Stomach (tissue), 9 donors: ENCODE measurements around the gene SLC16A6. TPM values are rescaled to one million over a fixed set of nuclear protein-coding genes. Genes with fewer than 3 reads are reported as not detected.

Experiments used
- DNase-seq, 2 donors: peaks; one replicate each; pipeline versions ENCODE4 v3.0.0 to v3.0.0-alpha.2; 2013 to 2019
- H3K27ac ChIP-seq, 5 donors: fragments of 200-600 bp in 4 of 5; sonication (generic) in 4 of 5; one replicate each; pipeline ENCODE4 v1.5.1; 2013 to 2019; ENCODE audit warnings: mild to moderate bottlenecking in 1 of 5, moderate library complexity in 1 of 5
- H3K27me3 ChIP-seq, 3 donors: fragments of 200-600 bp; sonication (generic); one replicate each; pipeline ENCODE4 v1.5.1; 2017 to 2019; ENCODE audit warnings: mixed run types in 1 of 3
- H3K36me3 ChIP-seq, 4 donors: fragments of 200-600 bp; sonication (generic); 1 replicate in 3 of 4; 2 replicates in 1 of 4; pipeline ENCODE4 v1.5.1; 2016 to 2019
- H3K4me1 ChIP-seq, 4 donors: fragments of 200-600 bp; sonication (generic); one replicate each; pipeline ENCODE4 v1.5.1; 2016 to 2019
- H3K4me3 ChIP-seq, 4 donors: fragments of 200-600 bp; sonication (generic) in 3 of 4; one replicate each; pipeline ENCODE4 v1.5.1; 2016 to 2019; ENCODE audit warnings: mild to moderate bottlenecking in 1 of 4
- H3K9me3 ChIP-seq, 4 donors: fragments of 200-600 bp; sonication (generic); one replicate each; pipeline ENCODE4 v1.5.1; 2016 to 2019
- CTCF ChIP-seq, 7 experiments: fragments of 450-650 bp in 4 of 7; fragments of 200-600 bp in 3 of 7; sonication (generic) in 3 of 7; IDR thresholded peaks; one replicate each; pipeline ENCODE4 v1.5.1; 2016 to 2019; ENCODE audit warnings: antibody characterized with exemption in 7 of 7, control low read depth in 2 of 7, mild to moderate bottlenecking in 1 of 7
- EP300 ChIP-seq: sonication (generic); formaldehyde crosslinking; IDR thresholded peaks from one replicate; pipeline ENCODE4 v1.6.1; 2017; ENCODE audit warnings: antibody characterized with exemption
- POLR2A ChIP-seq, 4 donors: fragments of 450-650 bp; IDR thresholded peaks; one replicate each; pipeline ENCODE4 v1.6.1; 2016; ENCODE audit warnings: antibody characterized with exemption in 4 of 4, control low read depth in 2 of 4, mild to moderate bottlenecking in 1 of 4, moderate library complexity in 1 of 4
- POLR2AphosphoS5 ChIP-seq, 3 donors: sonication (generic); formaldehyde crosslinking; IDR thresholded peaks; one replicate each; pipeline ENCODE4 v1.6.1; 2016; ENCODE audit warnings: antibody characterized with exemption in 3 of 3
- WGBS, 5 donors: extraction: QIAGEN DNeasy Blood & Tissue Kit in 3 of 5; methylation state at CpG; one replicate each; pipeline versions ENCODE4 v1.1.5 to v1.1.7; 2013 to 2018; 5-methylcytosine and 5-hydroxymethylcytosine counted together
- intact Hi-C: fragments of 100-400 bp; cut with DNase I; formaldehyde crosslinking; loops from one replicate; pipeline ENCODE4 v1.15.1; 2023; ENCODE audit warnings: low total_unique reads
- polyA plus RNA-seq, 3 donors: library from polyadenylated mRNA; stranded (reverse); fragments of 200-250 nt; gene quantifications; one replicate each; pipeline ENCODE4 v1.2.3, GENCODE V29; 2013
- total RNA-seq, 5 donors: library from RNA; depleted of rRNA; stranded (reverse); fragments of >200 nt; gene quantifications; one replicate each; pipeline versions ENCODE4 v1.1.0 to v1.2.3, GENCODE V29; 2014 to 2016
- donor health status: healthy with polysubstance abuse.
- donor health status: Bipolar disorder and iron deficiency.
- donor health status: healthy.

Gene SLC16A6
- total and polyA plus RNA-seq, 8 donors = 0.37 to 0.92 (median 0.80) TPM; not detected in 5

- WGBS, 5 donors = 78 to 83% (median 81%) methylated on average over 10 of the region's 10 CpGs
- no peak for TF ChIP-seq POLR2AphosphoS5 (IDR thresholded peaks at IDR 0.05)
- TF ChIP-seq EP300 = no peak
- TF ChIP-seq CTCF (IDR thresholded peaks at IDR 0.05) = no peak
- no peak for TF ChIP-seq POLR2A (IDR thresholded peaks at IDR 0.05)
- Histone ChIP-seq H3K4me1 (peaks cover 0 to 10% (median 0%) of the 10 kb centered on the region in 4 donors), H3K36me3 (no peaks in the 10 kb centered on the region), H3K27ac (no peak overlapping the region), H3K4me3 (no peak overlapping the region), H3K27me3 (no peaks in the 10 kb centered on the region), H3K9me3 (no peaks in the 10 kb centered on the region)
- intact Hi-C loops = no loop called here
- DNase-seq = no peak
Measured at GRCh38 chr17:68302066-68302564, 11.2 kb upstream of the SLC16A6 start.

- intact Hi-C loops = no loop called here
- WGBS, 5 donors = 52 to 75% (median 69%) methylated on average over 9 of the region's 9 CpGs
Measured at GRCh38 chr17:68301438-68301959, 10.6 kb upstream of the SLC16A6 start.

GRCh38 chr17:68299817-68300216 lies 8.9 kb upstream of the SLC16A6 start:
- no peak overlapping the region for H3K27ac ChIP-seq
- intact Hi-C loops = no loop called here

More at GRCh38 chr17:68301438-68301959, 10.6 kb upstream of the SLC16A6 start:
- Histone ChIP-seq H3K27me3 (no peaks in the 10 kb centered on the region), H3K4me1 (peaks cover 0 to 16% (median 0%) of the 10 kb centered on the region in 4 donors), H3K9me3 (no peaks in the 10 kb centered on the region), H3K27ac (no peak overlapping the region), H3K36me3 (no peaks in the 10 kb centered on the region), H3K4me3 (no peak overlapping the region)
- TF ChIP-seq CTCF (IDR thresholded peaks at IDR 0.05) (no peak), EP300 (no peak), POLR2AphosphoS5 (IDR thresholded peaks at IDR 0.05) (no peak), POLR2A (IDR thresholded peaks at IDR 0.05) (no peak)
- DNase-seq = no peak

GRCh38 chr17:68298601-68299000 lies 7.7 kb upstream of the SLC16A6 start:
- DNase-seq = no peak
- peaks cover 0 to 16% (median 0%) of the 10 kb centered on the region in 4 donors for H3K4me1 ChIP-seq
- no peak overlapping the region for H3K4me3 ChIP-seq
- no peak for TF ChIP-seq EP300
- TF ChIP-seq POLR2AphosphoS5 (IDR thresholded peaks at IDR 0.05) = no peak
- no peak for TF ChIP-seq CTCF (IDR thresholded peaks at IDR 0.05)
- TF ChIP-seq POLR2A (IDR thresholded peaks at IDR 0.05) = no peak
- no peak overlapping the region for H3K27ac ChIP-seq
- peaks cover 0 to 28% (median 3%) of the 10 kb centered on the region in 3 donors for H3K27me3 ChIP-seq
- intact Hi-C loops = no loop called here
- no peaks in the 10 kb centered on the region for H3K36me3 ChIP-seq
- no peaks in the 10 kb centered on the region for H3K9me3 ChIP-seq

More at GRCh38 chr17:68299817-68300216, 8.9 kb upstream of the SLC16A6 start:
- DNase-seq = no peak
- no peaks in the 10 kb centered on the region for H3K9me3 ChIP-seq
- TF ChIP-seq EP300 (no peak), CTCF (IDR thresholded peaks at IDR 0.05) (no peak), POLR2A (IDR thresholded peaks at IDR 0.05) (no peak), POLR2AphosphoS5 (IDR thresholded peaks at IDR 0.05) (no peak)
- H3K27me3 ChIP-seq = peaks cover 0 to 16% (median 0%) of the 10 kb centered on the region in 3 donors
- no peak overlapping the region for H3K4me3 ChIP-seq
- no peaks in the 10 kb centered on the region for H3K36me3 ChIP-seq
- WGBS, 5 donors = 96 to 98% (median 97%) methylated on average over 3 of the region's 3 CpGs
- H3K4me1 ChIP-seq = peaks cover 0 to 16% (median 0%) of the 10 kb centered on the region in 4 donors
